NCI-H128 (cell line): ENCODE data around the gene RANGAP1.
A peak's percentile ranks its signal among the peaks of the same experiment; 100 is the strongest.

ENCODE experiments used
- DNase-seq: peaks from one replicate; lab custom pipeline; 2025; ENCODE audit not compliant: unreplicated experiment; lab: John Stamatoyannopoulos, UW

The RANGAP1 gene

GRCh38 chr22:41238570-41239442 lies 47.2 kb downstream of the RANGAP1 start:
- no peak for DNase-seq

- peak; percentile 52 for DNase-seq
Observed at GRCh38 chr22:41237707-41238569, 48.0 kb downstream of the RANGAP1 start.

GRCh38 chr22:41237036-41237706 lies 48.8 kb downstream of the RANGAP1 start:
- no peak for DNase-seq

DNA sequence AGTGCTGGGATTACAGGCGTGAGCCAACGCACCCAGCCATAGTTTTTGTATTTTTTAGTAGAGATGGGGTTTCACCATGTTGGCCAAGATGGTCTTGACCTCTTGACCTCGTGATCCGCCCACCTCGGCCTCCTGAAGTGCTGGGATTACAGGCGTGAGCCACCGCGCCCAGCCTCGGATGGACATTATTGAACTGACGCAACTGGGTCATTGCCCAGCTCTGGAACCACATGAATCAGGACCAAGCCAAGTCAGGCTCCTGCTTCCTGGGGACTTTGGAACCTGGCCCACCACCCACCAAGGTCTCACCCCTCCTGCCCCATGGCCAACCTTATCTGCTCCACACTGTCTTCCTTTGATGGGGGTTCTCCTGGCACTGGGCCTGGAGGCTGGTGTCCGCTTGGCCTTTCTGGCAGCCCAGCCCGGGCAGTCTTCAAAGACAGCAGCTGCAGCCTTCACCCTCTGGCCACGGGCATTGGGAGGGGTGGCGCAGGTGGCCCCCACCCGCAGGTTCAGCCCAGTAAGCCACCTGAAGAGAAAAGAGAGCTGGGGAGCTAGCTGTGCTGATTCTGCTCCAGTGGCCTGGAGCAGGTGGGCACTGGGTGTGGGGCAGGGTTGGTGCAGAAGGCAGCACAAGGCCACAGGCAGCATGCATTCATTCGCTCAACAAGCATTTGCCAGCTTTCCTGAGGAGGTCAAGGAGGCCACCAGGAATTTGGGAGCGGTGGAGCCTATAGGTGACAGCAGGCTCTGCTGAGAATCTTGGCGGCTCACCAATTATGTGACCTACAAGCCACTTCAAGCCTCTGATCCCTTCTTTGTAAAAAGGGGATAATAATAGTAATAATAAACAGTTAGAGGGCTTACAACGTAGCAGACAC lies 50.9 kb downstream of the RANGAP1 start:
- DNase-seq = no peak

- no peak for DNase-seq
Observed at GRCh38 chr22:41231369-41231768, 54.6 kb downstream of the RANGAP1 start.

DNA sequence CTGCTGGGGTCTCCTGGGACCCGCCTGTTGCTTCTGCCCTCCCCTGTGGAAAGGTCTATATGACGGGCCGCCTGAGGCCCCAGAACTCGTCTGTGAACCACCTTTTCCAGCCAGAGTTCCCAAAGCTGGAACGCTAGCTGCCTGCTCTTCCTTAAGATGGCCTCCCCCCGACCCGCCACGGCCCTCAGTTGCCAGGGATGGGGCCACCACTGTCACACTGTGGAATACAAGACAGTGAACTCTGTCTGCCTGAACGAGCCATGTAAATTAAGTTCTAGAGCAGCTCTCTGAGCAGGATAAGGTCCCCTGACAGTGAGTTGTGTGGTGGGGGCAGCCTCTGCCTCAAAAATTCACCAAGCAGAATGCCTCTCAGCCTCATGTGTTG lies 55.6 kb downstream of the RANGAP1 start:
- DNase-seq = no peak

DNA sequence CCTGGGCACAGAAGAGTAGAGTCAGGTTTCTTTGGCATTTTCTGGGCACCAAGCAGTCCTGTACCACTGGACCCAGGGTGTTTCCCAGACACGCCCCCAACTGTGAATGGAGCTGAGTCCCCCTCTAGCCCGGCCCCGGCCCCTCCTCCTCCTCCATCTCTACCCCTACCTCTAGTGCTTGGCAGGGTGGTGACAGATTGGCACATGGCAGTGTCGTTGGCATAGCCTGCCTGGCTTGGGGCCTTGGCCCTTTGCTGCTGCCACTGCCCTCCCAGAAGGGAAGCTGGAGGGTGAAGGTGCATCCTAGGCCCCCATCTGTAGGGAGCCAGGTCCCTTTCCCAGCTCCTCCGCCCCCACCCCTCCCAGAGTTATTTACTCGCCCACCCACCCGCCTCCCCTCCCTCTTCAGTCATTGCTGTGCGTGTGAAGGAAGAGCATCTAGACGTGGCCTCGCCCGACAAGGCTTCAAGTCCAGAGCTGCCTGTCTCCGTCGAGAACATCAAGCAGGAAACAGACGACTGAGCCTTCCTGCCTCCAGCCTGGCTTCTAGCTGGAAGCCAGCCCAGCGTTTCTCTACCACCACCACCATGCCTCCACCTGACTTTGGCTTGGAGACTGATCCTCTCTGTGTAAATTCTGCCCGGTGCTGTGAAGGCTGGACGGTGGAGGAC lies 56.1 kb downstream of the RANGAP1 start:
- DNase-seq = no peak

- DNase-seq = no peak
Observed at GRCh38 chr22:41229215-41229614, 56.8 kb downstream of the RANGAP1 start.

DNA sequence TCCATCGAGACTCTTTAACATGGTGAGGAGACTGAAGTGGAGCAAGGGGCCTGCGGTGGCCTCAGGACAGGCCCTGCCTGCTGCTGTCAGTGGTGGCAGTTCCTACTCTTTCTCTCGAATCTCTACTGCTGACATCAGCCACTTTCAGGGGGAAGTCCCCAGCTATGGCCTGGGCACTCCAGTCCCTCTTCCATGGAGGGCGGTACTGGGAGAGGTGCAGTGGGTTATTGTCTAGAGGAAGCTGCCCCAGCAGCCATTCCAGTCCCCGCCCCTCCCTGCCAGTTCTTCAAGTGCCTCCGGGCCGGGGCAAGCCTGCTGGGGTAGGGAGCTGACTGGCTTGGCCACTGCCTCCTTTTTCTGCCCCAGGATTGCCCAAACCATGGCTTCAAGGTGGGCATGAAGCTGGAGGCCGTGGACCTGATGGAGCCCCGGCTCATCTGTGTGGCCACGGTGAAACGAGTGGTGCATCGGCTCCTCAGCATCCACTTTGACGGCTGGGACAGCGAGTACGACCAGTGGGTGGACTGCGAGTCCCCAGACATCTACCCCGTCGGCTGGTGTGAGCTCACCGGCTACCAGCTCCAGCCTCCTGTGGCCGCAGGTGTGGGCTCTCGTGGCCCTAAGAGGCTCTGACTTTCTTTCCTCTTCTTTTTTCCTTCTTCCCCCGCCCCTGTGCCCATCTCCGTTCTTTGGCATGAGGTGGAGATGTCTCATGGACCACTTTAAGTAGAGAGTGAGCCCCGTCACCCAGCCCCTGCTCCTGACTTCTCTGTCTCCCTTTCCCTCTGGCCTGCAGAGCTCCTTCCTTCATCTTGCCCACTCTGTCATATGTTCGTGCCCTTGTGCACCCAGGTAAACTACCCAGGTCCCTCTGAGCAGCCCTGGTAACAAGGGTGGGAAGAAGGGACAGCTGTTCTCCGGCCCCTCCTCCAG lies 59.0 kb downstream of the RANGAP1 start:
- DNase-seq = no peak

DNA sequence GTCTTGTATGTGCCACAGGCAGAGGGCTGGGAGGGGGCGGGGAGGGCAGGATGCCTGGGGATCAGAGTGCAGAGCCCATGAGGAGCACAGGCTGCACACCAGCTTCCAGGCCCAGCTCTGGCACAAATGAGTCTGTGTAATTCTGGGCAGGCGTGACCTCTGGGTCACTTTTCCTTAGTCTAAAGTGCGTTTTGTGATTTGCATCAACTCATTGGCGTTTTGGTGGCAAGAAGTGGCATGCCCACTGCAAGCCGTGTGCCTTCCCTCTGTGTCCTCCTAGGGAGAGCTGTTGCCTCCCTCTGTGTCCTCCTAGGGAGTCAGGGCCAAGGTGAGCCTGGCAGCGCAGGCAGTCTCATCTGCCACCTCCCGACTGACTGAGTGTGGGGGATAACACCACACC lies 62.5 kb downstream of the RANGAP1 start:
- DNase-seq = no peak

DNA sequence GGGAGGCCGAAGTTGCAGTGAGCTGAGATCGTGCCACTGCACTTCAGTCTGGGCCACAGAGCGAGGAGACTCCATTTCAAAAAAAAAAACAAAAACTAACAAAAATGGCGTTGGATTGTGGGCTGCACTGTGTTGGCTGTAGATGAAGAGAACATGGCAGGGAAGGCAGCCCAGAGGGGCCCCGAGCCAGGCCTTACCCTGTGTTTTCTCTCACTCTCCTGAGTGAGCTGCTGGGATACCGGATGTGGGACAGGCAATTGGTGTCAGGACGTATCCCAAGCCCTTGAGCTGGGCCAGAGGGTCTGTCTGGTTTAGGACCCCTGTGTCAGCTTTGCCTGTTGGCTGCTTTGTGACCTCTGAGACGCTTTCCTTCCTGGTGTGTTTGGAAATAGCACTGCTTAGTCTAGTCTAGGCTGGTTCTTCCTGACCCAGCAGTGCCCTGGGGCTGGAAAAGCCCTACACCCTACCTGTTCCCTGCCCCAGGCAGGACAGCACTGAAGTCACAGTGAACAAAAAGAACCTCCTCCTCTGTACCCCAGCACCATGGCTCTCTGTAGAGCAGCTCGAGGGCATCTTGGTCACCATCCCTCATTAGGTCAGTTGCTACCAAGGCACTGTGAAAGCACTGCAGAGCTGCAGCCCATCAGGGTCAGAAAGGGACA lies 63.0 kb downstream of the RANGAP1 start:
- DNase-seq = no peak

DNA sequence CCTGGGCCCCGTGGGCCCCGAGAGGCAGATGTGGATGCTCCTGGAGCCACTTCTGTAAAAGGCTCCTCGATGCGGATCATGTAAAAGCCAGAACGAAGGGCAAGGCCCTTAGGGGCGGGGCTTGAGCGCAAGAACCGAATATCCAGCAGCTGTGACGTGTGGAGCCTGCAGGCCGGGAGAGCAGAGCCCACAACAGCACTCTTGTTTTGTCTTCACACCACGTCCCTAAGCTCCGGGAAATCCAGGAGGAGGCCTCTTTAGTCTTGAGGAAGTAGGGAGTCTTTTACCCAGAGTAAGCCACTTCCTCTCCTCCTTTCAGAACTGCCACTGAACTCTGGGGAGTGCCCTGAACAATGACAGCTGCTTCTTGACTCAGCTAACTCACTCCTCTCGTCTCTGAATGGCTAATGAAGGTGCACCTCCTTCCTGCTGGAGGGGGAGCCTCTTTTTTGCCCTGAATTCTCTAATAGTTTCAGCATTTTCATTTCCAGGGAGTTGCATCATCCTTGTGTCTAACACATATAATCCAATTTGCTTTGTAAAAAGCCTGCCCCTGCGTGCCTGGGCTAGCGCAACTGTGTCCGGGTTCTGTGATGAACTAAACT lies 68.3 kb downstream of the RANGAP1 start:
- DNase-seq = peak; percentile 10

DNA sequence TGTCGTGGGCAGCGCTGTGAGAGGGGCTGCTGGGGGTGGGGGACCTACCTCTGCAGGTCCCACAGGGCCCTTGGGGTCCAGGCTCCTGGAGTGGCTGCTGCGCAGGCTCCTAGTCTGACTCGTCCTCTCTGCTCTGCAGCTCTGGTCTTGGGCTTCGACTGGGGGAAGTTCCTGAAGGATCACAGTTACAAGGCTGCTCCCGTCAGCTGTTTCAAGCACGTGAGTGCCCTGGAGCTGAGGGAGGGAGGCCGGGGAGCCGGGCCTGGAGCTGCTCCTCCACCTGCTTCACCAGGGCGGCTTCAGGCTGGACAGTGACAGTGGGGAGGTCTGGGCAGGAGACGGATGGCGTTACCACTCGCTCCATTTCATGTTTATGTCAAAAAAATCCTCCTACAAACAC lies 69.0 kb downstream of the RANGAP1 start:
- no peak for DNase-seq

DNA sequence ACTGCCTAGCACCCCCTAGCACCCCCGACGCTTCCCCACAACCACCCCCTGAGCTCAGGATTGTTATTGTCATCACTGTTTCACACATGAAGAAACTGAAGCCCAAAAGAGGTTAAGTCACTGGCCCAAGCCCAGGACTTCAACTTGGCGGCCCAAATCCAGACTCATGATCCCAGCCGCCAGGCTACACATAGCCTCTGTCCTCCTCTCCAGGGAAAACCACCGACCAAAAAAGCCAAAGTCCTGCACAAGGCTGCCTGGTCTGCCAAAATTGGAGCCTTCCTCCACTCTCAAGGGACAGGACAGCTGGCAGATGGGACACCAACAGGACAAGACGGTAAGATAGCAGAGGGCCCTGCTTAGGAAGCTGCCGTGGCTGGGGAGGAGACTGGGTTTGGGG lies 70.1 kb downstream of the RANGAP1 start:
- DNase-seq = no peak

GRCh38 chr22:41215409-41215808 lies 70.6 kb downstream of the RANGAP1 start:
- no peak for DNase-seq

- DNase-seq = no peak
Observed at GRCh38 chr22:41206719-41207118, 79.3 kb downstream of the RANGAP1 start.

DNA sequence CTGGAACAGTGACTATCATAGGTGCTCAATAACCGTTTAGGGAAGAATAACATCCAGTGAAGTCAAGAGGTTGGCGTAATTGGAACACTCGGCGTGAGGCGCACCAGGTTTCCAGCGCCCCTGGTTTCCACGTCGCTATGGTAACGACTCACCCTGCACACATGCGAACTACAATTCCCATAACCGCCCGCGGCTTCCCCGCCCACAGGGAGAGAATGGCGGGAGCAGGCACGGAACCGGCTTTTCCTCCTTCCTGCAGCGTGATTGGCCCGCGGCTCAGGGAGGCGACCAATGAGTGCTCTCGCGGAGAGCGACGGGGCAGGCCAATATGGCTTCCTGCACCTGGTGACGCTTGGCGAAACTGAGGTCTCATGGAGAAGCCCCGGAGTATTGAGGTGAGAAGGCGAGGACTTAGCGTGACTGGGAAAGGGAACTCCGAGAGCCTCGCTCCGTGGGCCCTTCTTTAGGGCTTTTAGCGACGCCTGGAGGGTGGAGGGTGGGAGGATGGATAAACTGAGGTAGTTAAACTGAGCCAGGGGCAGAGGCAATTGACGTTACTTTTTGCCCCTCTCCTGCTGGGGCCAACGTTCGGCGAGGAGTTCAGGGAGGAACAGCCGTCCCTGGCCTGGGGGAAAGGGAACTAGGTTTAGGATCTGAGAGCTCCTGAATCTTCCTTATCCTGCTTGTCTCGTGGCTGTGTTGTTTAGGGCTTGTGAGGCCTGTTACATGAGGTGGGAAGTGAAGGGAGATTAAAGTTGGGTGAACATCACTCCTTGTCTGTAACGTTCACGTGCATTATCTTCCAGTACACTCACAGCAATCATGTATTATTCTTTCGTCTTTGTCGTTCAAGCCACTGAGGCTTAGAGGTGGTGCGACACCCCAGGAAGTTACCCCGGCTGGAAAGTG lies 80.7 kb downstream of the RANGAP1 start, which contains the start of gene L3MBTL2:
Gene L3MBTL2, plus strand, starts transcription at position 321 of the 909 bp plus-strand sequence. Its CDS starts 51 bp downstream, at position 372.
- DNase-seq = peak; percentile 88
